Aortic smooth muscle cell (primary cell): ENCODE results near the gene NOPCHAP1. TPM values are rescaled to one million over a fixed set of nuclear protein-coding genes. Genes with fewer than 3 reads are reported as not detected.

Experiments used
- total RNA-seq: library from RNA; depleted of rRNA; stranded (reverse); fragments of >200 nt; gene quantifications from 2 replicates; pipeline ENCODE4 v1.2.3, GENCODE V29; 2014

Gene NOPCHAP1
- total RNA-seq = 4.9 and 5.5 TPM in 2 replicates

GRCh38 chr12:104986022-104986941 lies at the start of gene NOPCHAP1:
Gene NOPCHAP1, plus strand, starts transcription at chr12:104986316. Its CDS starts 37 bp downstream, at chr12:104986353.

GRCh38 chr12:104958001-104958804 lies 27.9 kb upstream of the NOPCHAP1 start, which contains the start of gene SLC41A2:
Gene SLC41A2, minus strand, starts transcription at chr12:104958290. Its CDS starts 29,763 bp downstream, at chr12:104928527.

Other genes with a start within 250 kb of the NOPCHAP1 start
- 9.6 and 15.2 TPM in 2 replicates for gene SLC41A2, start 28.0 kb upstream of the NOPCHAP1 start, total RNA-seq
- gene ALDH1L2, start 98.1 kb downstream of the NOPCHAP1 start, total RNA-seq = 14.5 and 21.4 TPM in 2 replicates
- gene WASHC4, start 121.4 kb downstream of the NOPCHAP1 start, total RNA-seq = 66.5 and 79.5 TPM in 2 replicates
- gene APPL2, start 249.9 kb downstream of the NOPCHAP1 start, total RNA-seq = 23.6 and 74.3 TPM in 2 replicates